ENCODE data around the gene TMEM184A. TPM values are rescaled to one million over a fixed set of nuclear protein-coding genes. Genes with fewer than 3 reads are reported as not detected.

Gene TMEM184A
- total and polyA plus RNA-seq, 2 of the 4 experiments (the other 2 are of a cell fraction), result 0.36 to 1.9 TPM

GRCh38 chr7:1537535-1538412, 18.2 kb downstream of the TMEM184A start:
- H3K23ac ChIP-seq (ENCODE audit: low read depth, low read length), result peak overlapping the region; percentile 98
- peak overlapping the region; percentile 97 for H3K14ac ChIP-seq (replicated peaks; ENCODE audit: low read depth, low read length)
- peak overlapping the region; percentile 99 for H2BK5ac ChIP-seq (ENCODE audit: low read depth, low read length, poor library complexity, severe bottlenecking)
- H3K9me3 ChIP-seq (ENCODE audit: control insufficient read depth, insufficient read depth, low read length), result no peaks in the 10 kb centered on the region
- H3K9me1 ChIP-seq (ENCODE audit: insufficient read depth, low read length), result peaks cover 13% of the 10 kb centered on the region
- peak overlapping the region; percentile 88 for H2AFZ ChIP-seq (replicated peaks; ENCODE audit: low read length, poor library complexity)
- ChIA-PET CTCF (interaction anchor here (0.5 to 0.6 kb wide), 2 partner anchors 23 to 33 kb away, joined by 3 to 4 read pairs; no protein-coding TSS in a partner anchor), POLR2A (ENCODE audit: unreplicated experiment) (no interaction called here)
- H4K91ac ChIP-seq (ENCODE audit: insufficient read depth, low read depth, low read length), result peak overlapping the region; percentile 99
- H4K5ac ChIP-seq (ENCODE audit: low read depth, low read length), result peak overlapping the region; percentile 72
- peak overlapping the region; percentile 66 for H3K56ac ChIP-seq (ENCODE audit: extremely low read depth, insufficient read depth, low read length)
- H3K4ac ChIP-seq (ENCODE audit: low read depth, low read length), result peak overlapping the region; percentile 99
- BruUV-seq (replicated peaks), result no TSS peak
- peaks cover 30% of the 10 kb centered on the region for H3K36me3 ChIP-seq (ENCODE audit: control insufficient read depth, insufficient read depth, low read length)
- H3K27me3 ChIP-seq (ENCODE audit: control insufficient read depth, insufficient read depth, low read length), result no peaks in the 10 kb centered on the region
- 7% methylated on average over 21 of the region's 56 CpGs; no CpG with 5 or more reads in 1 of the 2 experiments for WGBS, 2 experiments (ENCODE audit: extremely low coverage in 2 of 2, insufficient read length in 1 of 2)
- H2BK120ac ChIP-seq (ENCODE audit: low read depth, low read length), result peak overlapping the region; percentile 97
- H4K20me1 ChIP-seq (ENCODE audit: insufficient read depth, low read length), result peaks cover 43% of the 10 kb centered on the region
- H3K79me1 ChIP-seq (ENCODE audit: low read depth in 1 of 2, low read length in 2 of 2), result peaks cover 0 to 68% of the 10 kb centered on the region in 2 experiments; a peak in 3 of 4 replicates
- intact Hi-C loops (cut with micrococcal nuclease), result loop anchor here (2.0 to 5.0 kb wide), 2 partner anchors 33 to 35 kb away; partner anchors contain the start of genes INTS1 and PSMG3
- peak overlapping the region; percentile 93 for H2BK20ac ChIP-seq (ENCODE audit: low read depth, low read length)
- H3K18ac ChIP-seq (ENCODE audit: low read depth, low read length), result peak overlapping the region; percentile 78
- dilution Hi-C loops (cut with HindIII; ENCODE audit: low sequenced_read_pairs, unreplicated experiment), result no loop called here
- DNase-seq (peak; percentile 97), ATAC-seq (ENCODE audit: low read depth) (peak; percentile 36)
- H2AK5ac ChIP-seq (ENCODE audit: low read depth, low read length), result peak overlapping the region; percentile 99
- peak overlapping the region; percentile 100 for H2AK9ac ChIP-seq (replicated peaks; ENCODE audit: low read depth, low read length, poor library complexity)
- peak overlapping the region; percentile 53 to 89 for H4K8ac ChIP-seq (ENCODE audit: low read depth in 2 of 2, low read length in 2 of 2)
- peak overlapping the region; percentile 41 for H3K4me3 ChIP-seq (ENCODE audit: insufficient read depth, low read depth, low read length)
- in situ Hi-C loops (cut with MboI; ENCODE audit: low sequenced_read_pairs), result no loop called here
- peak overlapping the region; percentile 82 for H3K4me2 ChIP-seq (ENCODE audit: low read depth, low read length)
- H2BK15ac ChIP-seq (ENCODE audit: low read depth, low read length), result peak overlapping the region; percentile 81; the same call in 1 of the 3 replicates
- peaks cover 34% of the 10 kb centered on the region for H3K4me1 ChIP-seq (ENCODE audit: control insufficient read depth, insufficient read depth, low read length)
- H3K9ac ChIP-seq (ENCODE audit: low read depth, low read length), result peak overlapping the region; percentile 70
- H3K27ac ChIP-seq (ENCODE audit: insufficient read depth, low read length), result peak overlapping the region; percentile 96
- TF ChIP-seq SMC3 (IDR thresholded peaks at IDR 0.05; ENCODE audit: low read depth, low read length) (no peak), POLR2A (IDR thresholded peaks at IDR 0.05; ENCODE audit: low read depth, low read length) (peak; percentile 97), RCOR1 (IDR thresholded peaks at IDR 0.05; ENCODE audit: insufficient replicate concordance, low read length) (peak; percentile 18), MXI1 (IDR thresholded peaks at IDR 0.05; ENCODE audit: borderline replicate concordance, low read depth, low read length) (peak; percentile 90), CEBPB (IDR thresholded peaks at IDR 0.05; ENCODE audit: low read depth, low read length) (peak; percentile 61), CTCF (conservative IDR thresholded peaks at IDR 0.05; ENCODE audit: low read depth, low read length) (no peak), BHLHE40 (IDR thresholded peaks at IDR 0.05; ENCODE audit: low read depth, low read length) (peak; percentile 67), NFE2L2 (IDR thresholded peaks at IDR 0.05; ENCODE audit: low read depth, low read length) (peak; percentile 6; the same call in 1 of the 2 replicates), MAZ (IDR thresholded peaks at IDR 0.05; ENCODE audit: borderline replicate concordance, low read depth, low read length) (peak; percentile 72), CHD1 (IDR thresholded peaks at IDR 0.05; ENCODE audit: low read depth, low read length) (peak; percentile 77; the same call in 1 of the 2 replicates), RAD21 (IDR thresholded peaks at IDR 0.05; ENCODE audit: low read length) (peak; percentile 11; the same call in 1 of the 2 replicates), MAFK (IDR thresholded peaks at IDR 0.05; ENCODE audit: low read depth, low read length) (no peak), RFX5 (IDR thresholded peaks at IDR 0.05; ENCODE audit: low read depth, low read length) (peak; percentile 53; the same call in 1 of the 2 replicates)
- TF ChIP-seq, protein P1, sequence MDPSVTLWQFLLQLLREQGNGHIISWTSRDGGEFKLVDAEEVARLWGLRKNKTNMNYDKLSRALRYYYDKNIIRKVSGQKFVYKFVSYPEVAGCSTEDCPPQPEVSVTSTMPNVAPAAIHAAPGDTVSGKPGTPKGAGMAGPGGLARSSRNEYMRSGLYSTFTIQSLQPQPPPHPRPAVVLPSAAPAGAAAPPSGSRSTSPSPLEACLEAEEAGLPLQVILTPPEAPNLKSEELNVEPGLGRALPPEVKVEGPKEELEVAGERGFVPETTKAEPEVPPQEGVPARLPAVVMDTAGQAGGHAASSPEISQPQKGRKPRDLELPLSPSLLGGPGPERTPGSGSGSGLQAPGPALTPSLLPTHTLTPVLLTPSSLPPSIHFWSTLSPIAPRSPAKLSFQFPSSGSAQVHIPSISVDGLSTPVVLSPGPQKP (IDR thresholded peaks at IDR 0.05; ENCODE audit: borderline replicate concordance, low read depth, low read length), result no peak
